Ramos (cell line): ENCODE results near the gene GOLGA2.

Experiments
- in situ Hi-C: fragments of 300-500 bp; cut with MboI; formaldehyde crosslinking; loops from one replicate; pipeline ENCODE4 v1.14.3; 2022; ENCODE audit warnings: low sequenced_read_pairs; ENCODE audit not compliant: unreplicated experiment

Gene GOLGA2

GRCh38 chr9:128262687-128263086, 13.1 kb downstream of the GOLGA2 start:
- in situ Hi-C loops: no loop called here

DNA sequence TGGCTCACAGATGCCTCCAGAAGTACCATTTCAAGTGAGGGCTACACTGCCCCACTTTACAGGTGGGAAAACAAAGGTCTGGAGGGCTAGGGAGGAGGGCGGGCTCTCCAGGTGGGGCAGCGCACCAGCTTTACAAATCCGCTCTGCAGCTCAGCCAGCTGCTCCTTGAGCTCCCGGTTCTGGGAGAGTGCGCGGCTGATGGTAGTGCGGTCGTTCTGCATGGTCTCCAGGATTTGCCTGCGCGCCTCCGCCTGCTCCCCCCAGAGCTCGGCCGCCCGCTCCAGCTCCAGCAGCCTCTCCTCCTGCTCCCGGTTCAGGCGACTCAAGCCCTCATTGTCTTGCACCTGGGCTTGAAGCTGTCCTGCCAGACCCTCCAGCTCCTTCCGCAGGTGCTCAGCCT, 15.5 kb downstream of the GOLGA2 start:
- in situ Hi-C loops: no loop called here

DNA sequence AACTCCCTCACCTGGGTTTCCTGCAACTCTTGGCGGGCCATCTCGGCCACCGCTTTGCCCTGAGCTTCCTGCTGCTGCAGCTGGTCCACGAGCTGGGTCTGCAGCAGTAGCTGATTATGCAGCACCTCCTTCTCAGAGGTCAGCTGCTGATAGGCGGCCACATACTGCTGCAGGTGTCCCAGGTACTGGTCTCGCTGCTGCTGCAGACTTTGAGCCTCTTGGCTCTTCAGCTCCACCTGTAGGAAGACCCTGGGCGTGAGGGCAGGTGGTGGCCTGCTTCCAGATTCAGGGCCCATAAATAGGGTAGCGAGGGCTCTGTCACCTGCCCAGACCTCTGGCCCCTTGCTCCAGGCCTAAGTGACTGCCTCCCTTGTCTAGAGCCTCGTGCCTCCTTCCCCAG, 16.7 kb downstream of the GOLGA2 start:
- in situ Hi-C loops: no loop called here

DNA sequence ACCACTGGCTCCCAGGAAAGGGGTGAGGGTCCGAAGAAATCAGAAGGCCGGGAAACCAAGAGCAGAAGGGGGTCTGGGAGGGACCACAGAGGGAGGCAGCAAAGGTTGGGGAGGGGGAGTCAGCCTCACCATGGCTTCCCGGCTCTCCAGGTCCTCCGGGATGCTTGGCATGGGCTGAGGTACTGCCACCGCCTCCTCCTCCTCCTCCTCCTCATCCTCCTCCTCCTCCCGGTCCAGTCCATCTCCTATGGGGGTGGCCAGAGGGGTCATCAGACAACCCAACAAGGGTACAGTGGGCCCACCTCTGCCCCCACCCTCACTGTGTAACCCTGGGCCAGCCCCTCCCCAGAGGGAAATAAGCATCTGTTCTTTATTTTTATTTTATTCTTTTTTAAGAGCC, 17.5 kb downstream of the GOLGA2 start:
- in situ Hi-C loops: no loop called here

GRCh38 chr9:128257907-128258306, 17.9 kb downstream of the GOLGA2 start:
- in situ Hi-C loops: no loop called here

- in situ Hi-C loops: no loop called here
These were observed 18.6 kb downstream of the GOLGA2 start for GRCh38 chr9:128257086-128257825.

GRCh38 chr9:128254855-128255759, 20.7 kb downstream of the GOLGA2 start:
- in situ Hi-C loops: no loop called here

DNA sequence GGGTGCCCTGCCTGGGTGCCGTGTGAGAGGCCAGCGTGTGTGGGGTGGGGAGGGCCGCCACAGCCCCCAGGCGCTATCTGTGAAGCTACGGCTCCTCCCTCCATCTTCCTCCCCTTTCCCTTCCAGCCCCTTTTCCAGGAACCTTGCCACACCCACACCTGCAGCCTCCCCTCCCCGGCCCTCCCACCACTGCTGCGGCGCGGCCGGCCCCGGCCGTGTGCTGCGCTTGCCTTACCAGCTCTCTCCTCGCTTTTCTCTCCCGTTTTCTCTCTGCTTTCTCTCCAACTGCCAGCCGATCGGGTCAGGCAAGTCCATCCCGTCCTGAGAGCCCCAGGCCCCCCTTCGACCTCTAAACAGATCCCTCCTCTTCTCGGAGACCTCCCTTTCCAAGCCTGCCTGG, 21.4 kb downstream of the GOLGA2 start:
- in situ Hi-C loops: no loop called here

DNA sequence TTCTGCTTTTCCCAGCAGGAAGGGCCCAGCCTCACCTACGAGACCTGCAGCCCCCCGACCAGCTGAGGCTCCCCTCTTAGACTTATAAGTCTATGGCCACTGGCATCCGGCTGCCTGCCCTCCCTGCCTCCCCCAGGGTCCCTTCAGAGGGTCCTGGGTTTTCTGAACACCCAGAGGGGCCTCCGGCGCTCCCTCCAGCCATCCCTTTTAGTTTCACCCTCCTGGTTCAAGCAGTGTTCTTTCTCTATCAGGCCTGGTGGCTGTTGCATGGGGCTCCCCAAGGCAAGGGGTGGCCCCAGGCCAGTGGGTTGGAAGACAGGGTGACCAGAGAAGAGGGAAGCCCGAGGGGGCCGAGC, 21.8 kb downstream of the GOLGA2 start:
- in situ Hi-C loops: no loop called here

DNA sequence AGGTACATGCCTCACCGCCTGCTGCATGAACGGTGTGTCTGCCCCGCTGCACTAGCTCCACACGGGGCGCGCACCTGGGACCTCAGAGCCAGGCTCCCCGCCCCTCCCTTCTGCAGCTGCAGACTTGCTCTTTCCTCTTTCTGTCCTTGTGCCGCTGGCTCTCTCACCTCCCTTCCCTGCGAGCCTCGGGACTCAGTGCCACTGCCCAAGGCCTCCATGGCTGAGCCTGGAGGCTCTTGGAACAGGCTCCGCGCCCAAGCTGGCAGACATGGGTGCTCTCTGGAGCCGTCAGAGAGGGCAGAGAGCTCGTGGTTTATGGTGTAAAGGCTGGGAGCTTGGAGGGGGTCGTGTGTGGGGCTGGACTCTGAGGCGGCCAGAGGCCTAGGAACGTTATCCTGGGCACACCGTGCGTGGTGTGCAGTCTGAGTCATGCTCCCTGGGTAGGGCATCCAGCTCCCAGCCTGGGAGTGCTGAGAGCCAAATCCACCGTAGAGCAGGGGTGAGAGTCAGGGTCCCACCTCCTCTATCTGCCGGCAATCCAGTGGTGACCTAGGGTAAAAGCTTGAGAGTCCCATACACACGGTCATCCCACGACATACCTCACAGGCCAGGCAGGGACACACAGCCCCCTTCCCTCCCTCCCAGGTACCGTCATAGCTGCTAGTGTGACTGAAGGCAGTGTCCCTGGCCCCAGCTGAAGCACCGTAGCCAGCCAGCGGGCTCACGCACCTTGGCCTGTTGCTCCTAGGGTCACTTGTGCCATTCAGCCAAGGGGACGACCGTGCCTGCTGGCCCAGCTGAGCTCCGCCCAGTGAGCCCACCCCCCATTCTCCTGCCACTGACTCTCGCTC, 22.4 kb downstream of the GOLGA2 start:
- in situ Hi-C loops: no loop called here

DNA sequence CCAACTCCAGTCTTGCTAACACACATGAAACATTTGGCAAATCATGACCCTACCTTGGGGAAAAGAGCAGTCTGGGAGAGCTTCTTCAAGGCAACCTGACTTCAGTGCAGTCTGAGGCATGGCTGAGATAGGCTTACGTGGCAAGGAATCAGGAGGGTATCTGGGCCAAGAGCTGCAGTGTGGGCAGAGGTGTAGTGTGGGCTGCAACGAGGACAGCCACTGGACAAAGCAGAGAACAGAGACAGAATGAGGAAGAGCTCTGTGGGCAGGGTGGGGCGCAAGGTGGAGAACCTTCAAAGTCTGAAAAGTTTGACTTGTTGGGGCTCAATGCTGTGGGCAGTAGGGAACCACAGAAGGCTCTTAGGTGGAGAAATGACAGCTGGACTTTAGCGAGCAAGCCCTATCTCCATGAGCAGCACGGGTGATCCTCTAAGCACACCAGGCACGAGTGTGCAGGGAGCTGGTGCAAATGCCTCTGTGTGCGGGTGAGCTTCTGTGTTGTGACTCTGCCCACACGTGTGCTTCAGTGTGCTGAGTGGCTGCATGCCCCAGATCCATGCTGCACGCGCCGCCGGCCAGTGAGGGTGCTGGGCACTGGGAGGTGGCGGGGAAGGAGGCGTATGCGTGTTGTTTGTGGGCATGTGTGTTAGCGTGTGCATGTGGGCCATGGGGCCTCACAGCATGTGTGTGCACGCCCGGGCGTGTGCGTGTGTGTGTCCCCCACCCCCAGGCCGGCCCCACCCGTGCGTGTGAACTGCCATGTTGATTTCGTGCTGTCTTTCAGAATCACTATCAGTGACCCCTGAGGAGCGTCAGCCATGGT, 23.3 kb downstream of the GOLGA2 start:
- in situ Hi-C loops: no loop called here

DNA sequence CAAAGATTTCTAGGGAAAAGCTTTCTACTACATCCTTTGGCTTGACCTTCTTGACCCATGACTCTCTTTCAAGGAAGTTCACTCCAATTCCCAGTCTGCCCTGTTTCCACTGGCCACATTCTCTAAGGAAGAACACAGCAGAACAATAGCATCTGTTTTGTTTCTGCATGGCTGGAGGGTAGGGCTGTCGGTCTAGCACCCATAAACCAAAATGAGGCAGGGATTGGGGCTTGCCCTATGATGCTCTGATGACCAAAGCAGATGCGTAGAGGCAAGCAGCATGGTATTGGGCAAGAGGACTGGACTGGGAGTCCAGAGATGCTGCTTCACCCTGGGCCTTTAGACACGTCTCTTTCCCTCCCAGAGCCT, 24.1 kb downstream of the GOLGA2 start:
- in situ Hi-C loops: no loop called here

- in situ Hi-C loops: no loop called here
These were observed 24.7 kb downstream of the GOLGA2 start for GRCh38 chr9:128250839-128251731.

DNA sequence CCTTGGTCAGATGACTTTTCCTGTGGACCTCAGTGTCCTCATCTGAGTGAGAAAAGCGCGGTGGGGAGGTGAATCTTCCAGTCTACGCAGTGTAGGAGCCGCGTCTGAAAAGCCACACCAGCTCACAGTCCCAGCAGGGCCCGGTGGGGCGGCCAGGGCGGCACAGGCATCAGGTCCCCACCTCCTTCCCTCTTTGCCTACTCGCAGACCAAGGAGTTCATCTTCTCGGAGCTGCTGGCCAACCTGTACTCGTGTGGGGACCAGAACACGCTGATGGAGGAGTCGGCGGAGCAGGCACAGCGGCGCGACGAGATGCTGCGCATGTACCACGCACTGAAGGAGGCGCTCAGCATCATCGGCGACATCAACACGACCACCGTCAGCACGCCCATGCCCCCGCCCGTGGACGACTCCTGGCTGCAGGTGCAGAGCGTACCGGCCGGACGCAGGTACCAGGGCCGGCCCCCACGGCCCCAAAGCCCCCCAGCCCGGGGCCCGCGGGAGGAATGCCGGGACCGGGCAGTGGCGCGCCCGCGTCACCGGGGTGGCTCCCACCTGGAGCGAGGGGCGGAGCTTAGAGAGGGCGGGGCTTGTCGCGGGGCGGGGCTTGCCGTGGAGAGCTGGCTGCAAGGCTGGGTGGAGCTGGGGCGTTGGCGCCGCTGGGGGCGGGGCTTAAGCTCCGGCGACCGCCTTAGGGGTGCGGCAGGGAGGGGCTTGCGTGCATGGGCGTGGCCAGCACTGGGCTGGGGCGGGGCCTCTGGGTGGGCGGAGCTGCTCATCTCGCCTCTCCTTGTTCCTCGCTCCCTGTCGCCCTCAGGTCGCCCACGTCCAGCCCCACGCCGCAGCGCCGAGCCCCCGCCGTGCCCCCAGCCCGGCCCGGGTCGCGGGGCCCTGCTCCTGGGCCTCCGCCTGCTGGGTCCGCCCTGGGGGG, 25.6 kb downstream of the GOLGA2 start:
- in situ Hi-C loops: no loop called here

- in situ Hi-C loops: no loop called here
These were observed 26.3 kb downstream of the GOLGA2 start for GRCh38 chr9:128249558-128249907.

GRCh38 chr9:128247226-128247803, 28.5 kb downstream of the GOLGA2 start:
- in situ Hi-C loops: no loop called here

DNA sequence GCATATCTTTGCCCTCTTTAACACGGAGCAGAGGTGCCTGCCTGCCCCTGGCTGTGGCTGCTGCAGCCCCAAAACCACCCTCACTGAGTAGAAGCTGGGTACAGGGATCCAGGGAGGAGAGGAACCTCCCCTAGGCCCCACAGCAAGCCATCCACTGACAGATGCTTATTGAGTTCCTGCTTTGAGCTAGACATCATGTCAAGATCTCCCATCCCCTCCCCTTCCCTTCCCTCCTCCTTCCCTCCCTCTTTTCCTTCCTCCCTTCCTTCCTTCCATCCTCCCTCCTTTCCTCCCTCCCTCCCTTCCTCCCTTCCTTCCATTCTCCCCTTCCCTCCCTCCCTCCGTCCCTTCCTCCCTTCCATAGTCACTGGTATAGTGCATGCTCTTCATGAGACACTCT, 29.3 kb downstream of the GOLGA2 start:
- in situ Hi-C loops: no loop called here
